ENCODE measurements around the gene HPN.

The HPN gene

DNA sequence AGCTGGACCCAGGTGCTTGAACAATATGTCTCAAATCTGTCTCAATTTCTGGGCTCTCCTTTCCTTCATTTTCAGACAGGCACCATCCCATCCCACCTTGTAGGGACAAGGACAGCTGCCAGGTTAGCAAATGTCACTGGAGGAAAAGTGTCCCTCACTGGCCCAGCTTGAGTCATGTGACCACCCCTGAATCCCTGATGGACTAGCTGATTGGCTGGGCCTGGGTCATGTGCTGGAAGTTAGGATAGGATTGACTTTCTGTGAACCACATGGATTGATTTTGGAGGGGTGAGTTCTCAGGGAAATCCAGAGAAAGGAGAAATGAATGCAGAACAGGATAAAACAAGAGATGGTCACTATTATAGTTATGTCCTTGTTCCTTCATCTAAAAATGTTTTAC is 45.9 kb downstream of the HPN start:
- ChIA-PET POLR2A (no interaction called here), CTCF (interaction anchor here (1.2 kb wide), 1 partner anchor 44 kb away, joined by 4 read pairs; no protein-coding TSS in a partner anchor)
- no peak for TF ChIP-seq TARDBP (IDR thresholded peaks at IDR 0.05)
- no peak for TF ChIP-seq L3MBTL2 (conservative IDR thresholded peaks at IDR 0.05)
- TF ChIP-seq SUZ12 (IDR thresholded peaks at IDR 0.05) = no peak
- no peak for TF ChIP-seq SP1 (IDR thresholded peaks at IDR 0.05)
- TF ChIP-seq NFRKB (IDR thresholded peaks at IDR 0.05) = no peak
- no peak for TF ChIP-seq FOXM1 (IDR thresholded peaks at IDR 0.05; ENCODE audit: borderline replicate concordance)
- TF ChIP-seq LEF1 (IDR thresholded peaks at IDR 0.05; ENCODE audit: borderline replicate concordance) = no peak
- TF ChIP-seq ELF4 (IDR thresholded peaks at IDR 0.05) = no peak
- no peak for DNase-seq (ENCODE audit: extremely low spot score)

- ChIA-PET CTCF (interaction anchor here (1.0 kb wide), 1 partner anchor 20 kb away, joined by 4 read pairs; no protein-coding TSS in a partner anchor), POLR2A (no interaction called here)
- TF ChIP-seq HDGF (IDR thresholded peaks at IDR 0.05; ENCODE audit: borderline replicate concordance) = no peak
- no peak for TF ChIP-seq L3MBTL2 (conservative IDR thresholded peaks at IDR 0.05)
- no peak for TF ChIP-seq FOXM1 (IDR thresholded peaks at IDR 0.05; ENCODE audit: borderline replicate concordance)
- TF ChIP-seq, protein P1, sequence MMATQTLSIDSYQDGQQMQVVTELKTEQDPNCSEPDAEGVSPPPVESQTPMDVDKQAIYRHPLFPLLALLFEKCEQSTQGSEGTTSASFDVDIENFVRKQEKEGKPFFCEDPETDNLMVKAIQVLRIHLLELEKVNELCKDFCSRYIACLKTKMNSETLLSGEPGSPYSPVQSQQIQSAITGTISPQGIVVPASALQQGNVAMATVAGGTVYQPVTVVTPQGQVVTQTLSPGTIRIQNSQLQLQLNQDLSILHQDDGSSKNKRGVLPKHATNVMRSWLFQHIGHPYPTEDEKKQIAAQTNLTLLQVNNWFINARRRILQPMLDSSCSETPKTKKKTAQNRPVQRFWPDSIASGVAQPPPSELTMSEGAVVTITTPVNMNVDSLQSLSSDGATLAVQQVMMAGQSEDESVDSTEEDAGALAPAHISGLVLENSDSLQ (IDR thresholded peaks at IDR 0.05) = no peak
- TF ChIP-seq CTBP1 (IDR thresholded peaks at IDR 0.05; ENCODE audit: borderline replicate concordance) = no peak
- TF ChIP-seq SUZ12 (IDR thresholded peaks at IDR 0.05) = no peak
- no peak for TF ChIP-seq NFRKB (IDR thresholded peaks at IDR 0.05)
- TF ChIP-seq FOXA1 (IDR thresholded peaks at IDR 0.05) = no peak
- TF ChIP-seq TARDBP (IDR thresholded peaks at IDR 0.05) = no peak
- TF ChIP-seq FOXK2 (IDR thresholded peaks at IDR 0.05) = no peak
- TF ChIP-seq BHLHE40 (IDR thresholded peaks at IDR 0.05; ENCODE audit: borderline replicate concordance) = no peak
- TF ChIP-seq ZNF384 (IDR thresholded peaks at IDR 0.05) = no peak
- no peak for TF ChIP-seq ELF4 (IDR thresholded peaks at IDR 0.05)
- no peak for TF ChIP-seq LEF1 (IDR thresholded peaks at IDR 0.05; ENCODE audit: borderline replicate concordance)
- TF ChIP-seq SP1 (IDR thresholded peaks at IDR 0.05) = no peak
- TF ChIP-seq ARNT (IDR thresholded peaks at IDR 0.05) = no peak
- DNase-seq (ENCODE audit: extremely low spot score) = no peak
These were observed 46.8 kb downstream of the HPN start for GRCh38 chr19:35088131-35088913.

DNA sequence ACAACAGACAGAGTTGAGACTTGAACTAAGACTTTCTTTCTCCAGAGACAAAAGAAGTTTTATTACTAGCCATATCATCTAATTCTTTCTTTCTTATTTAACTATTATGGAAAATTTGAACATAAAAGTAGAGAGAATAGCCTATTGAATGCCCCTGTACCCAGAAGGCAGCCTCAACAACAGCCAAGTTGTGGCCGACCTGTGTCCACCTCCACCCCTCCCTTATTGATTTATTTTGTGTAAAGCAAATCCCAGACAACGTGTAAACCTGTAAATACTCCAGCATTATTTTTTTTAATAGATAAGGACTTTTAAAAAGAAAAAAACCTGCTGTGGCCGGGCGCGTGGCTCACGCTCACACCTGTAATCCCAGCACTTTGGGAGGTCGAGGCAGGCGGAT is 48.0 kb downstream of the HPN start:
- TF ChIP-seq HDGF (IDR thresholded peaks at IDR 0.05; ENCODE audit: borderline replicate concordance) (no peak), ARNT (IDR thresholded peaks at IDR 0.05) (no peak), LEF1 (IDR thresholded peaks at IDR 0.05; ENCODE audit: borderline replicate concordance) (no peak), TARDBP (IDR thresholded peaks at IDR 0.05) (no peak), FOXK2 (IDR thresholded peaks at IDR 0.05) (no peak), SUZ12 (IDR thresholded peaks at IDR 0.05) (no peak), SP1 (IDR thresholded peaks at IDR 0.05) (no peak), CTBP1 (IDR thresholded peaks at IDR 0.05; ENCODE audit: borderline replicate concordance) (no peak), FOXA1 (IDR thresholded peaks at IDR 0.05) (no peak)
- ChIA-PET POLR2A (no interaction called here), CTCF (interaction anchor here (1.0 to 1.3 kb wide), 2 partner anchors 21 to 23 kb away, joined by 3 to 4 read pairs; no protein-coding TSS in a partner anchor)
- DNase-seq (ENCODE audit: extremely low spot score) = no peak

DNA sequence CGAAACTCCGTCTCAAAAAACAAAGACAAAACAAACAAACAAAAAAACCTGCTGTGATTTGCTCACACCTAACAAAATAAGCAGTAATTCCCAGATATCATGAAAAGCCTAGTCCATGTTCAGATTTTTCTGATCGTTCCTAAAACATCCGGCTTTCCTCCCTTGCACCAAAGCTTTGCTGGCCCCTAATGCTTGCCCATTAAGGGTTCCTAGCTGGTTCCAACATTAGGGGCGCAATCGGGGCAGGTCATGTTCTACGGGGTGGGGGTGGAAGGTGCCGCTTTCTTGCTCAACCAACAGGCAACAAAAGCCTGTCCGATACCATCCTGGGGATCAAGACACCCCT is 48.6 kb downstream of the HPN start:
- ChIA-PET CTCF (interaction anchor here (1.3 kb wide), 1 partner anchor 23 kb away, joined by 3 read pairs; no protein-coding TSS in a partner anchor), POLR2A (no interaction called here)
- DNase-seq (ENCODE audit: extremely low spot score) = no peak
- TF ChIP-seq FOXM1 (IDR thresholded peaks at IDR 0.05; ENCODE audit: borderline replicate concordance) = no peak
- no peak for TF ChIP-seq SP1 (IDR thresholded peaks at IDR 0.05)
- no peak for TF ChIP-seq ELF4 (IDR thresholded peaks at IDR 0.05)
- TF ChIP-seq, protein P1 (IDR thresholded peaks at IDR 0.05) = no peak
- TF ChIP-seq ZNF384 (IDR thresholded peaks at IDR 0.05) = no peak
- TF ChIP-seq FOXA1 (IDR thresholded peaks at IDR 0.05) = no peak
- TF ChIP-seq NFRKB (IDR thresholded peaks at IDR 0.05) = no peak
- TF ChIP-seq CTBP1 (IDR thresholded peaks at IDR 0.05; ENCODE audit: borderline replicate concordance) = no peak
- TF ChIP-seq L3MBTL2 (conservative IDR thresholded peaks at IDR 0.05) = no peak
- no peak for TF ChIP-seq ARNT (IDR thresholded peaks at IDR 0.05)
- no peak for TF ChIP-seq LEF1 (IDR thresholded peaks at IDR 0.05; ENCODE audit: borderline replicate concordance)
- TF ChIP-seq SUZ12 (IDR thresholded peaks at IDR 0.05) = no peak
- no peak for TF ChIP-seq TARDBP (IDR thresholded peaks at IDR 0.05)
- TF ChIP-seq HDGF (IDR thresholded peaks at IDR 0.05; ENCODE audit: borderline replicate concordance) = no peak
- TF ChIP-seq BHLHE40 (IDR thresholded peaks at IDR 0.05; ENCODE audit: borderline replicate concordance) = no peak
- no peak for TF ChIP-seq FOXK2 (IDR thresholded peaks at IDR 0.05)

DNA sequence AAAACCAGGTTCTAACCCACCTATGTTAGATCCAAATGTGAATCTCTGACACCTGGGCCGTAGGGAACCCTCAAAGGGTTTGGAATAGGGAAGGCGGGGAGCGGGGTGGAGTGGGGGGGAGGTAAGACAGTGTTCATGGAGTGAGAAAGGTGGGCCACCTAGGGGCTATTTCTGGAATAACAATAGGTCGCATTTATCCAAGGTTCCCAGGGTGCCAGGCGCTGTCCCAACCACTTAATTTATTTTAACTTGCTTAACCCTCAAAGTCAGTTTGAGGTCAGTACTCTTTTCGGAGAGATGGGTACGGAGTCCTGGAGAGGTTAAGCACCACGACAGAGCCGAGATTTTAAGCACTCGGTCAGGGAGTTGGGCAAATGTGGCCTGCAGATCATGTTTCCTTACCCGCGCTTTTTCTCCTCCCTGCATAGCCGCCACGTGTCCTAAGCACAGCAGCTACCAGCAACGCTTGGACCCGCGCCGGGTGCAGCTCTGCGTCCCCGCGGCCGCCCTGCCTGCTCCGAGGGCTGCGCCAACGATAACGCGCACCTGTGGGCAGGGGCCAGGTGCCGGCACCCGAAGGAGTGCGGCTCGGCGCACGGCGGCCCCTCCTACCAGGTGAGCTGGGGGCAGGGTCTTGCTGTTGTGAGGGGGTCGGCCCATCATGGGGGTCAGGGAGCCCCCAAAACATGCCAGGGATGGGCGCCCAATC is 49.1 kb downstream of the HPN start:
- DNase-seq (ENCODE audit: extremely low spot score) = peak; percentile 81
- ChIA-PET POLR2A (no interaction called here), CTCF (interaction anchor here (1.3 kb wide), 1 partner anchor 24 kb away, joined by 3 read pairs; no protein-coding TSS in a partner anchor)
- TF ChIP-seq CTBP1 (IDR thresholded peaks at IDR 0.05; ENCODE audit: borderline replicate concordance) (no peak), BHLHE40 (IDR thresholded peaks at IDR 0.05; ENCODE audit: borderline replicate concordance) (no peak), ZNF384 (IDR thresholded peaks at IDR 0.05) (no peak), LEF1 (IDR thresholded peaks at IDR 0.05; ENCODE audit: borderline replicate concordance) (no peak), SUZ12 (IDR thresholded peaks at IDR 0.05) (no peak), HDGF (IDR thresholded peaks at IDR 0.05; ENCODE audit: borderline replicate concordance) (no peak), L3MBTL2 (conservative IDR thresholded peaks at IDR 0.05) (peak; percentile 96)
- TF ChIP-seq, protein P1 (IDR thresholded peaks at IDR 0.05) = no peak

Data from HEK293T (cell line).